Astrocyte of the hippocampus (primary cell): ENCODE results near the gene SLC6A17.
A peak's percentile ranks its signal among the peaks of the same experiment; 100 is the strongest.

Source experiments
- DNase-seq: peaks from one replicate; pipeline ENCODE4 v3.0.0; 2011; ENCODE audit warnings: low read depth, low spot score

SLC6A17 gene

DNA sequence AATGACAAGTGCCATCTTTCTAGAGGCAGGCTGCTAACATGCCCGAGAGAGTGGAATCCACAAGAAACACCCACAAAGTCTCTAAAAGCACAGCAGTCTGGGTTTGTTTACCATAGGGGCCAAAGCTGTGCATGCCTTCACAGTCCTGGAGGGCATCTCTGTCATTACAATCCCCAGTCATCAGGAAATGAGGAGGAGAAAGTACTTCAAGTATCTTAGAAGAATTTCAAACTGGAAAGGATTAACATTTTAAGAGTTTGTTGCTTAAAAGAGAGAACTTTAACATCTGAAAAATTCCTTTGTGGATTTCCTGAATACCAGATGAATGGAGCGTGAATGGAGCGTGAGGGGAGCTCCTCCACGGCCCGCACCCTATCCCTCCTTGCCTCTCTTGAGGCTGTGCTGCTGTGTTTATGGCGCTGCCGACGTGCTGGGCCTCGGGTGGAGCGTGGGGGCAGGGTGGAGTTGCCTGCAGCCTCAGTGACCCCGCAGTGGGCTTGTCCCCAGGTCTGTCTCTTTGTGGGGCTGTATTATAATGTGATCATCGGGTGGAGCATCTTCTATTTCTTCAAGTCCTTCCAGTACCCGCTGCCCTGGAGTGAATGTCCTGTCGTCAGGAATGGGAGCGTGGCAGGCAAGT lies 23.3 kb downstream of the SLC6A17 start:
- DNase-seq = peak; percentile 13

DNA sequence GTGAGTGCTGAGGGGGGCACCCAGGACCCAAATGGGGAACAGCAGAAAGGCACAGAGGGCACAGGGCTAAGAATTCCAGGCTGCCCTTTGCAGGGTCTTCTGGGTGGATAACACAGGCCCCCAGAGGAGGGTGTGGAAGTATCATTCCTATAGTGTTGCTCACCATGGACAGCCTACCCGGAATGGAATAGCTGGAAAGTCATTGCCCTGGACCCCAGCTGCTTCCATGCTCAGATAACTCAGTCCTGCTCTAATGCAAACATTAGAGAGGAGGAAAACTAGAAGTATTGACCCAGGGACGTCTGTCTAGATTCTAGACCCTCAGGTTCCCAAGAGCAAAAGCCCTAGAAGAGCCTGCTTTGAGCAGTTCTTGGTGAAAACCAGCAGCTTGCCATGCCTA lies 24.7 kb downstream of the SLC6A17 start:
- DNase-seq = no peak

DNA sequence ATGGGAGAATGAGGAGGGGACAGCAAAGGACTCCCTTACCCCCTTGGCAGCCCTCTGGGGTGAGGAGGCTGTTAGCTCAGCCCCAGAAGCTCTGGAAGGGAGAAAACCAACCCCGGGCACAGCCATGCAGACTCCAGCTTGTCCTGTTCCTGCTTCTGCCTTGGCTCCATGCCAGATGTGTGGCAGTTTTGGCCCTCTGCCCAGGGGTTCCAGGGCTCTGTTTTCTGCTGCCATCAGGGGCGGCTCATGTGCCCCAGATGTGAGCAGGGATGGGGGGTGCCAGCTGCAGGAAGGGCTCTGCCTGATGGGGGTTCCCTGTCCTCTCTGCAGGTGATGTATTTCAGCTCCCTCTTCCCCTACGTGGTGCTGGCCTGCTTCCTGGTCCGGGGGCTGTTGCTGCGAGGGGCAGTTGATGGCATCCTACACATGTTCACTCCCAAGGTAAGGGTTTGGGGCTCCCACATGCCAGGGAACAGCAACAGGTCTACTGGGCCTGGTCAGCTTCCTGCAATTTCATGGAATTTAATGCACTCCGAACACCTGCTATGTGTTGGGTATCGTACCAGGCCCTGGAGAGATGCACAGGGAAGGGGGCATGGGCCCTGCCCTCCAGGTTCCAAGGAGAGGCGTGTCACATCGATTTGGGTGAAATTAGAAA lies 26.1 kb downstream of the SLC6A17 start:
- DNase-seq = no peak

DNA sequence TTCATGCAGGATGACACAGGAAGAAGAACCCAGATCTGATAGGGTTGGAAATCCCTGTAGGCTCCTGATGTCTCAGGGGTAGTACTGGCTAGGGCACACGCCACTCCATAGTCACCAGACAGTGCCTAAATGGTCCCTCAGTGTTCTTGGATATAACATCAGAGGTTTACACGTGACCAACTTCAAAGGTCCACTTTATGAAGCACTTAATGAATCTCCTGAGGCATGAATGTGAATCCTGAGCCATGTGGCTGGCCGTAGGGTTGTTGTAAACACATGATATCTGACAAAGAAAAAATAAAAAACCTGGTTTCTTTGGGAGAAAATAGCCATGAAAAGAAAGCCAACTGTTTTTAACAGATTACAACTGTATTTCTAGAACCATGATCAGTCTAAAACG lies 27.5 kb downstream of the SLC6A17 start:
- DNase-seq = no peak

DNA sequence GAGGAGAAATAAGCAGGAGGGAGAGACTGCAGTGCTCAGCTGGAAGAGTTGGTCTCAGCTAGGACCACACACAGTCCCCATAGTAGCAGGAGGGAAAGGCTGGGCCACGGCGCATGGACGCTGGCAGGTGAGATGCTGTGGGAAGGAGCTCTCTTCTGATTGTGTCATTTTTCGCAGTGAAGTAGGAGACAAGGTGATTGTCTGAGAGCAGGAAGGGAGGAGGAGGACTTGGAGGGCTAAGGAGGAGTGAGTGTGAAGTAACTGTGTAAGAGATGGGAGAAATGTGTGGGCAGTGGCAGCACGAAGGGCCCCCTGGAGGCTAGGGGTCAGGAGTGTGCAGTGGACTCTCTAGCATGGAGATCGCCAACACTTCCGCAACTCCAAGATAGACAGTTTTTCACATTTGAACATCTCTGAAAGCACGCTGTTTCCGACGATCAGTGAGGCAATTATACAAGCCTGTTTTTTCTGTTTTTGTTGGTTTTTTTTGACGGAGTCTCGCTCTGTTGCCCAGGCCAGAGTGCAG lies 33.4 kb downstream of the SLC6A17 start:
- DNase-seq = no peak

DNA sequence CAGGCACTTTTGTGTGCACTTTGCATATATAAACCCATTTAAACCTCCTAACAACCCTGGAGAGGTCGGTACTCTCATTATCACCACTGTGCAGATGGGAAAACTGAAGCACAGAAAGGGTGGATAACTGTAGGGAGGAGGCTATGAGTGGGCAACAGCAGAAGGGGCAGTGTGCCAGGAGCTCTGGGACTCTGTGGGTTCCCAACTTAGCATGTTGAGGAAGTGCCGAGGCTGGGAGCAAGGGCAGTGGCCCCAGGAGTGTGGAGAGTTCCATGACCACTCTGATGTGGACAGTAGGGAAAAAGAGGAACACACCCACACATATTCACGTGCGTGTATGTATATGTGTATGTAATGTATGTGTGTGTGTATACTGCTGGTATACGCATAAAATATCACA lies 34.2 kb downstream of the SLC6A17 start:
- no peak for DNase-seq

DNA sequence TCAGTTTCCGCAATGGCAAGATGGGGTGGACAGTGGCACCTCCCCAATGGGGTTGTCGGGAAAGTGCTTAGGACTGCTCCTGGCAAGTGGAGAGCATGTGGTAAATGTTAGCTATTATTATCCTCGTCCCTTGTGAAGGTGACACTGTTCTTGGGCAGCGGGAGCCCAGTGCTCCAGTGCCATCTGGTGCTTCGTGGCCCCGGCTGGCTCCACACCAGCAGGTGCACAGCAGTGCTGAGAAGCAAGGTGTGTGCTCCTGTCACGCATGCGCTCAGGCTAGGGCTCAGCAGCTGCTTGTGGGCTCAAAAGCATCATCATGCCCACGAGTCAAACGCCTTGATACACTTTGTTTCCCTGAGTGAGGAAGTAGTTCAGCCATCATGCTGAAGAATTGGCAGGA lies 34.9 kb downstream of the SLC6A17 start:
- DNase-seq = no peak

DNA sequence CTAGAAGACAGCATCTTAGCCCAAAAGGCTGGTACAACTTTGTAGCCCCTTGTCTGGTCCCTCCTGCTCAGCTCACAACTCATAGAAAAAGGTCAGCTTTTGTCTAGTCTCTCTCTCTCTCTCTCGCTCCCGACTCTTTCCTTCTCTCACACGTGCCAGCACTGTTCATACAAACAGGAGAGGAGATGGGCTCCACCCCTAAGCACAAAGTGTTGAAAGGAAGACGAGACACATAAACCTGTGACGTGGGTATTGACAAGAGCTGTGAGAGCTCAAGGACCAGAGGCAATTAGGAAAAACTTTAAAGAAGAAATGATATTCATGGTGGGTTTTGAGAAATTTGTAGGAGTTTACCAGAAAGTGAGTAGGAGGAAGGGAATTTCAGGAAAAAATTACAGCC lies 36.3 kb downstream of the SLC6A17 start:
- no peak for DNase-seq

DNA sequence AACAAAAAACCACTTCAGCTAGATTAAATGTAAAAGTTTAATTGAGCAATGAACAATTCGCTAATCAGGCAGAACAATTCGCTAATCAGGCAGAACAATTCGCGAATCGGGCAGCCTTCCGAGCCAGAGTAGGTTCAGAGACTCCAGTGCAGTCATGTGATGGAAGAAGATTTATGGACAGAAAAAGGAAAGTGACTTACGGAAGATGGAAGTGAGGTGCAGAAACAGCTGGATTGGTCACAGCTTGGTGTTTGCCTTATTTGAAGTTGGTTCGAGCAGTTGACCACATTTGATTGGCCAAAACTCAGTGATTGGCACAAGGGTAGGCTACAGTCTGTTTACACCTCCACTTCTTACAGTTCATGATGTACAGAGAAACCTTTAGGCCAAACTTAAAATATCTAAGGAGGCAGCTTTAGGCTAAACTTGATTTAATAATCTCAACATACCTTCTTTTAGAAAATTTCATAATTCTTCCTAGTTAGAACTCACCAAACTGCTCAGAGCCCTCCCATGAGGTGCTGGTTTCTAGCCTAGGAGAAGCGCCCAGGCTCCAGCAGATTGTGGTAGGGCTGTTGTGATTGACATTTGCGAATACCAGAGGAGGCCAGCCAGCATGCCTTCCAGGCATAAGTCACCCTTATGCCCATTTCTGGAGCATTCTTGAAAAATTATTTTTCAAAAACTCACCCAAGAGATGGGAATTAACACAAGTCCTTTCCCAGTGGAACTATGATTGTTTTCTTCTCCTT lies 37.0 kb downstream of the SLC6A17 start:
- peak; percentile 24 for DNase-seq

DNA sequence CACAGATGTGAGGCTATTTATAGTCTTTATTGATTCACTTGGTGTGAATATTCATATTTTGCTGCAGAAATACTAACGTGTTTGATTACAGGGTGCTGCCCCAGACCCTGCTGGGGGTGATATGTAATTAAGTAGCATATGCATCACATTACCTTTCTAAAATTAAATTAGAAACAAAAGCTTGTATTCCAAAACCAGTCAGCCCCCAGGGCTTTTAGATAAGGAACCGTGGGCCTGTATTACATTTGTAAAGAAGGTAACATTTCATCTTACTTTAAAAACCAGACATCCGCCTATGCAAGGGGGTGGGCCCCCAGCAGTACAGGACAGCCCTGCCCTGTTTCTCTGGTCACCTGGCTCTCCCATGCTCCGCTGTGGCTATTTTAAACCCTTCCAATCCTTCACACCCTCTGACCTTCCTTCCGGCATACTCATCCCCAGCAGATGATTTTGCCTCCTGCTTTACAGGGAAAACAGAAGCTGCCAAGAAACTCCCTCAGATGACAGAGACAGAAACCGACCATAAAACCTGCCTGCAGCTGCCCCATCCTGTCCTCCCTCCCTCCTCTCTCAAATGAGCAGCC lies 37.8 kb downstream of the SLC6A17 start:
- DNase-seq = no peak

DNA sequence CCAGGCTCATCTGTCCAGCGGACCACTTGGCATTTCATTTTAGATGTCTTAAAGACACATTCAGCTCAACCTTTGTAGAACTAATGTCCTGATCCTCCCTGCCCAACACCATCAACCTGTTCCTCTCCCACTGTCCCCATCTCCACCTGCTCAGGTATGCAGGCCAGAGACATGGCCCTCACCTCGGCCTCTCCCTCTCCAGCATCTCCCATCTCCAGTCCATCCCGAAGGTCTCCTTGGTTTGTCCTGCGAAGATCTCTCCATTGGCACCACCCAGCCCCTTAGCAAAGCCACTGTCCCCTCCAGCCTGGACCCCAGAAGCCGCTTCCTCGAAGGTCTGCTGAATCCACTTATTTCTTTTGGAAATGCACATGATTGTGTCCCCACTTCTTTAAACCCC lies 38.9 kb downstream of the SLC6A17 start:
- no peak for DNase-seq

DNA sequence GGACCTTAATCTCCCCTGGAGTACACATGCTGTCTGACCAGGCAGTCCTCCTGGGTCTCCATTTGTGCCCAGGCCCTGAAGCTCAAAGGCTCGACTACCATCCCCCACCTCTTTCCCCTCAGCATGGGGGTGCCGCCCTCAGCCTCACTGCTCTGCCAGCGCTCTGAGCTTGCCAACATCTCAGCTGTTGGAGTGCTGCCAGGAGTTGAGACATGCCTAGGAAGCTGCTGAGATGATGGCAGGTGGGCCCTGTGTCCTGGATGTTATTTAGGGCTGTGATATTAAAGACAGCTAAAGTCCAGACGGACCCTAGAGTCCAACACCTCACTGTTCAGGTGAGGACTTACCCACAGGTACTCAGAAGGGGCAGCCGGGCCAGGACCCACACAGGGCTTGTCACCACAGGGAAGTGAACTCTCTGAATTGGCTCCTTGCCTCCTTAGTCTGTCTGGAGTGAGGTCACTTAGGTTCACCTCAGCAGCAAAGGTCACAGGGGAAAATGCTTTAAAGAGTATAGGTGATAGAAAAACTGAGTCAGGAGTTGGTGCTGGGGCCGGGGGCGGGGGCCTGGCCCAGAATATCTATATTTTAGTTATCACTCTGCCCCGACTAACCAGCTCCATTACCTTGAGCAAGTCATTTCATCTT lies 40.1 kb downstream of the SLC6A17 start:
- DNase-seq = no peak

DNA sequence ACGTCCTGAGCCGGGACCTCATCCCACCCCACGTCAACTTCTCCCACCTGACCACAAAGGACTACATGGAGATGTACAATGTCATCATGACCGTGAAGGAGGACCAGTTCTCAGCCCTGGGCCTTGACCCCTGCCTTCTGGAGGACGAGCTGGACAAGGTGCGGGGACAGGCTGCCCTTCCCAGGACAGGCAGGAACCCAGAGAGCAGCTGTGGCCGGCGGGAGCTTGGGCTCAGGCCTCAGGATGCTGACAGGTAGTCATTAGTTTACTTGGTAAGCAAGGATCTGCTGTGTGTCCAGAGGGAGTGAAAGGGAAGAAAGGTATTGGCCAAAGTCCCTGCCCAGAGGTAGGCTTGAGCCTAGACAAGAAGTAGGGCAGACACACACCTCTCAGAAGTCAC lies 42.2 kb downstream of the SLC6A17 start:
- no peak for DNase-seq

DNA sequence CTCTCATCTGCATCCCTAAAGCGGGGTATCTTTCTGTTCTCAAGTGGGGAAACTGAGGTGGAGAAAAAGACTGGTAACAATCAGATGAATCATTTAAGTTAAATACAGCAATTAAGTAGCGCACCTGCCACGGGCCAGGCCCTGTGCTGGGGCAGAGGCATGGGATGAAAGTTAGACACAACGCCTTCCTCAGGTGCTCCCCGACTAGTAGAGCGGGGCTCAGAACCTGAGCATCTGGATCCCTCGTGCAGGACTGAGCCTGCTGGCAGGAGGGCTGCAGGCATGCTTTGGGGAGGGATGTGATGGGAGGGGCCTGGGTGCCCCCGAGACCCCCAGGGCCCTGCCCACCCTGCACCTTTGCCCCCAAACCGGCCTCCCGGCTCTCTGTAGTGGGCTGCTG lies 44.9 kb downstream of the SLC6A17 start:
- DNase-seq = no peak

DNA sequence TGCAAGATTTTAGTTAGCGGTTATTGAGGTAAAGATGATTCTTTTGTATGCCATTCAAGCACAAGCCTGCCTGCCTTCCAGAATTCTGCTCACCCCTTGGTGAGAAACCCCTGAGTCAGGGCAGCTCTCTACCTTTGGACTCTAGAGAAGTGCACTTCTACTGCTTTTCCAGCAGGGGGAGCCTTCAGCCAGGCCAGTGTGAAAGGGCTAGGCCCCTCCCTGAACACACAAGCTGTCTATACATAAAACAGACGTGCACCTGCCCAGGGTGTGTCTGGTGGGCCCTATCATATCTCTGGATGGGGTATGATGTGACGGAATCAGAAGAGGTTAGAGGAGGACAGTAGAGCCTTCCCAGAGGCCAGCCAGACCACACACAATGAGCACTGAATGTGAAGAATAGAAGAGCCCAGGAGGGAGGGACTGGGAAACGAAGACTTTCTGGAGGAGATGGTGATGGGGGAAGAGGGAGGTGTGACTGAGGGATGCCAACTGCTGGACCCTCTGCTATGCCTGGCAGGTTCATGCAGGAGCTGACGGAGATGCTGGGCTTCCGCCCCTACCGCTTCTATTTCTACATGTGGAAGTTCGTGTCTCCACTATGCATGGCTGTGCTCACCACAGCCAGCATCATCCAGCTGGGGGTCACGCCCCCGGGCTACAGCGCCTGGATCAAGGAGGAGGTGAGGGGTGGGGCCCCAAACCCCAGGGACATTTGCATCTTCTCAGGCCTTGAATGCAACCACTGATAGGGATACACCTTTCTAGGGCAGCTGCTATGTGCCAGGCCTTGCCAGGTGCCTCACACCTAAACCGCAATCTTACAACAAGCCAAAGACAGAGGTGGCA lies 46.8 kb downstream of the SLC6A17 start:
- DNase-seq = peak; percentile 50

DNA sequence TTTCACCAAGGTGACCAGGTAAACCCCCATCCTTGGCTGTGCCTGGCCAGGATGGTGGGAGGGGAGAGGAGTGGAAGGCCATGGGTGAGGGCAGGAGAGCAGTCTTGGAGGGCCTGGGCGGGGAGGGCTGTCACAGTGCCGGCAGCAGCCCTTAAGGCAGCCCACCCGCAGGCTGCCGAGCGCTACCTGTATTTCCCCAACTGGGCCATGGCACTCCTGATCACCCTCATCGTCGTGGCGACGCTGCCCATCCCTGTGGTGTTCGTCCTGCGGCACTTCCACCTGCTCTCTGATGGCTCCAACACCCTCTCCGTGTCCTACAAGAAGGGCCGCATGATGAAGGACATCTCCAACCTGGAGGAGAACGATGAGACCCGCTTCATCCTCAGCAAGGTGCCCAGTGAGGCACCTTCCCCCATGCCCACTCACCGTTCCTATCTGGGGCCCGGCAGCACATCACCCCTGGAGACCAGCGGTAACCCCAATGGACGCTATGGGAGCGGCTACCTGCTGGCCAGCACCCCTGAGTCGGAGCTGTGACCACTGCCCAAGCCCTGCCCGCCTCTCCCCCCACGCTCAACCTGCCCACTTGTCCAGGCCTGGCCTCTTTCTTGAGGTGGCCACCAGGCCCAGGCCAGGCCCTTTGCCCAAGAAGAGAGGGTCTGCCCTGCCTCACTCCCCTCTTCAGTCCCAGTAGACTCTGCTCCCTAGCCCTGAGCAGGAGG lies 47.8 kb downstream of the SLC6A17 start:
- DNase-seq = no peak

DNA sequence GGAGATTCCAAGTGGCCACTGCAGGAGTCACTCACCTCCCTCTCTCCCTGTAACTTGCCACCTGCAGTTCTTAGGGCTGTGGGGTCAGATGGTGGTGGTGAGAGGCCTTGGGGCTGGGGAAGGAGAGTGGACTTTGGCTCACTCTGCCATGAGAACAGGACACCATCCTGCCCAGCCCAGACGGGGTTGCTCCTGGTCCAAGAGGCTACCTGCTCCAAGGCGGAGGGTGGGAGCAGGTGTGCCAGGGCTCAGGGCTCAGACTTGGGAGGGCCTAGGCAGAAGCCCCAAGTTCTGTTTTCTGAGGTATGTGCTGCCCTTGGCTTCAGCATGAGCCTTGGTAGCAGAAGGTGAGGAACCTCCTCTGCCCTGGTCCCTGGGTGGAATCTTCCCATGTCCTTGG lies 48.5 kb downstream of the SLC6A17 start:
- no peak for DNase-seq

DNA sequence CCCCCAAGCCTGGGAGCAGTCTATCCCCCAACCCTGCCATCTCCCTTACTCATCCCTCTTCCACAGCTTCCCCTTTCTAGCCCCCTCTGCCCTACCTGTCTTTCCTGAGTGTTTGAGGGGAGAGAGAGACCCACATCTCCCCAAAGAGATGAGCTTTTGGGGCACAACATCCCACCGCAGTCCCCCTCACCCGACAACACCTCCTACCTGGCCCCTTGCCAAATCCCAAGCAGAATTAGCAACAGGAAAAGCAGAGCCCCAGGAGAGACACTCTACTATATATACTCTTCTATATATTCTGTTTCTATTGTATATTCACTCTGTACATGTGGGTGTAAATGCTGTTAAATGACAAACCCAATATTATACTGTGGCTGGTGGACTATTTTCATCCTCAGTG lies 49.9 kb downstream of the SLC6A17 start:
- no peak for DNase-seq

DNA sequence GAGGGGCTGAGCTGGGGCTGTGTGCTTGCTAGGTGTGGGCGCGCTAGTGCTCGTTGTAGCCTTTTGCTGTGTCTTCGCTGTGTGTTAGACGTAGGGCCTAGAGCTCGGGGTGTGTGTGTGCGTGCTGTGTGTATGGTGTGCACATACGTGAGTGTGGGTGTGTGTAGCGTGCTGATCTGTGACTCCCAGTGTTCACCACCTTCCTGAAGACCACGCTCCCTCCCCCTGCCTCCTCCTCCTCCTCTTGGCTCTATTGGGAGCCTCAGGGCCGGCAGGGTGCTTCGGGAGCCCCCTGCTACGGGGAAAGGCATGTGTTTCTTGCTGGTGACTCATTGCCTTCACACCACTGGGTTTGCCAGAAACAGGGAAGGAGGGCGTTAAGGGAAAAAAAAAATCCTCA lies 50.4 kb downstream of the SLC6A17 start:
- peak; percentile 31 for DNase-seq

DNA sequence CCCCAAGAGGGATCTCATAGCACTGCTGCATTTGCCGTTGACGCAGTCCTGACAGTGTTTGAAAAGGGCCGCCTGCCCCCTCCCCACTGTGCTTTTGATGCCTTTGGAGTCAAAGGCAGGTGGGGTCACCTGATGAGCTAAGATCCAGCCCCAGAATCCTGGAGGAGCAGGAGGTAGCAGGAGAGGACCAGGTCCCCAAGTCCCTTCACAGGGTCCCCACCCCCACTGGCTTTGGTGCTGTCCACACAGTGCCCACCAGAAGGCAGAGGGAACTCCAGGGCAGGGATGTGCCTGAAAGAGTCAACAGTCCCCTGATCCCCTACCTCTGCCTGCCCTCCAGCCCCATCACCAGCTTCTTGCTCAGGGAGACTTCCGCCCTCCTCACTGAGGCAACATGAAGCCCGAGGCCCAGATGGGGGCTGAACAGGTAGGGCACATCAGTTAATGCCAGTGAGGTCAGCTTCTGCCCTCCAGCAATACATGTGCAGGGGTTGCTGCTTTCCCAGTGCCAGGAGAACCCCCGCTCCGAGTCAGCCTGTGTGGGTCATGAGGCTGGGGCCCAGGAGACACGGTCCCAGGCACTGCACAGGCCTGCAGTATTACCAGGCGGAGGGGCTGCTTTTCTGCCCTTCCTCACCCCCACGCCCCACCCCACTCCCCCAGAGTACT lies 51.0 kb downstream of the SLC6A17 start:
- DNase-seq = no peak
